ENCODE measurements around the gene PROM1.

Gene PROM1

DNA sequence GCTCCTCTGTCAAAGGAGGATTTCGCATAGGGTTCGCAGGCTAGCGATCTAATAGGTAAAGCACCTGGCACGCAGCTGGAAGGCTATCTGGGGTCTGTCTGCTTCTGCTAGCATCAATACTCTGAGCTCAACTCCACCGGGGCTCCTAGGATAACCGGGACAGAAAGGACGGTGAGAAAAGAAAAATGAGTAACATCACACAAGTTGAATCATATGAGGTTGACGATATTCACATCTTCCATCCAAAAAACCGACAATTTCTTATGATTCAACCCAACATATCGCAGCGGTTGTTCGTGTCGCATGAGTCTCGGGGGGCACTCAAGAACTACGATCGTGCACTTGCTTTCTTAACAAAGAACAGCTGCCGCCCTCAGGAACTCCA, 1.8 kb downstream of the PROM1 start:
- Histone ChIP-seq H3K36me3 (no peaks in the 10 kb centered on the region), H3K27ac (peak overlapping the region in 1 of 2 donors; percentile 8), H3K27me3 (peaks cover 0 to 11% of the 10 kb centered on the region in 2 donors), H3K4me3 (peak overlapping the region; percentile 53 to 65), H3K4me1 (peaks cover 0 to 24% (median 12%) of the 10 kb centered on the region in 4 donors), H3K9me3 (peaks cover 0 to 7% (median 5%) of the 10 kb centered on the region in 3 donors)
- DNase-seq = no peak
- intact Hi-C loops (cut with DNase I; ENCODE audit: low total_unique reads) = no loop called here
- TF ChIP-seq, protein P1, sequence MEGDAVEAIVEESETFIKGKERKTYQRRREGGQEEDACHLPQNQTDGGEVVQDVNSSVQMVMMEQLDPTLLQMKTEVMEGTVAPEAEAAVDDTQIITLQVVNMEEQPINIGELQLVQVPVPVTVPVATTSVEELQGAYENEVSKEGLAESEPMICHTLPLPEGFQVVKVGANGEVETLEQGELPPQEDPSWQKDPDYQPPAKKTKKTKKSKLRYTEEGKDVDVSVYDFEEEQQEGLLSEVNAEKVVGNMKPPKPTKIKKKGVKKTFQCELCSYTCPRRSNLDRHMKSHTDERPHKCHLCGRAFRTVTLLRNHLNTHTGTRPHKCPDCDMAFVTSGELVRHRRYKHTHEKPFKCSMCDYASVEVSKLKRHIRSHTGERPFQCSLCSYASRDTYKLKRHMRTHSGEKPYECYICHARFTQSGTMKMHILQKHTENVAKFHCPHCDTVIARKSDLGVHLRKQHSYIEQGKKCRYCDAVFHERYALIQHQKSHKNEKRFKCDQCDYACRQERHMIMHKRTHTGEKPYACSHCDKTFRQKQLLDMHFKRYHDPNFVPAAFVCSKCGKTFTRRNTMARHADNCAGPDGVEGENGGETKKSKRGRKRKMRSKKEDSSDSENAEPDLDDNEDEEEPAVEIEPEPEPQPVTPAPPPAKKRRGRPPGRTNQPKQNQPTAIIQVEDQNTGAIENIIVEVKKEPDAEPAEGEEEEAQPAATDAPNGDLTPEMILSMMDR (IDR thresholded peaks at IDR 0.05) = no peak

DNA sequence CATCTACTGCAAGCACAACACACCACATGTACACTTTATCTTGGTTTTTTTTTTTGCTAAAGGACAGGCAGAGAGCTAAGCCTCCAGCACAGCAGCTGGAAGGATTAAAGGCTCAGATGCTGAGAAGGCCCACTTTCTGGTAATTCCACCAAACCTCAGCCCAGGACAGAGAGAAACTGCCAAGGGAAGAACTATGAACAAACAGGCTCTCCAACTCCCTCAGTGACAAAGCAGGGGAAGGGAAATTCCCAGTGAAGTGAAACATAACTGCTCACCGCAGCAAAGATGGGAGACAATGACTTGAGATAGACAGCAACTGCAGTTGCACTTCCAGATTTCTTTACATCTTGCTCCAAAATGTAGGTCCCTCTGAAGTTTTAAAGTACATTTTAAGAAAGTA, 4.8 kb downstream of the PROM1 start:
- Histone ChIP-seq H3K27ac (no peak overlapping the region), H3K27me3 (peaks cover 0 to 11% of the 10 kb centered on the region in 2 donors)
- intact Hi-C loops (cut with DNase I; ENCODE audit: low total_unique reads) = no loop called here

DNA sequence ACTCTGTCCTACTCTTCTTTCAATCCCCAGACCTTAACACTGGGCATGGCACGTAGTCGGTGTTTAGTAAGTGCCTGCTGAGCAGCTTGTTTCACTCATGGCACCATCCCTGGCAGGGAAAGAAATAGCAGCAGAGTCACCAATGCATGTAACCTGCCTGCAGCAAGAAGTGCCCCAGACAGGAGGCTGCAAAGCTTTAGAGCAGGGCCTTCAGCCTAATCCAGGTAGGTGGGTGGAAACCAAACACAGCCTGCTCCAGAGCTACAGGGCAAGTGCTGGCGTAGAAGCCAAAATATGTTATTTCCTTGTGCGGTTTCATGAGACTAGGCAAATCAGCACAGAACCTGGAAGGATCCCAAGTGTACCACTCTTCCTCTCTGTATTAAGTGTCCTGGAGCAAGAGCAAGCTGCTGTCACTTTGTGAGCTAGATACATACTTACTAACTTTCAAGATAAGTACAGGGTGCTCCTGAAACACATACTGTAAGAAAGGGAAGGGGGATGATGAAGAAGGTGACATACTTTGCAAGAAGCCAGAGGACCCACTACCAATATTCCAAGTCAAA, 5.5 kb downstream of the PROM1 start:
- Histone ChIP-seq H3K27me3 (peaks cover 0 to 5% of the 10 kb centered on the region in 2 donors), H3K4me3 (no peak overlapping the region), H3K4me1 (peaks cover 0 to 16% (median 8%) of the 10 kb centered on the region in 4 donors), H3K27ac (no peak overlapping the region), H3K36me3 (no peaks in the 10 kb centered on the region), H3K9me3 (no peaks in the 10 kb centered on the region)
- TF ChIP-seq, protein P1 (IDR thresholded peaks at IDR 0.05) = no peak
- DNase-seq = no peak
- intact Hi-C loops (cut with DNase I; ENCODE audit: low total_unique reads) = no loop called here

More for the DNA sequence above, 4.8 kb downstream of the PROM1 start:
- no peak overlapping the region for H3K4me3 ChIP-seq
- H3K36me3 ChIP-seq = no peaks in the 10 kb centered on the region
- DNase-seq = no peak
- H3K4me1 ChIP-seq = peaks cover 0 to 24% (median 12%) of the 10 kb centered on the region in 4 donors
- TF ChIP-seq, protein P1 (IDR thresholded peaks at IDR 0.05) = no peak
- H3K9me3 ChIP-seq = no peaks in the 10 kb centered on the region

DNA sequence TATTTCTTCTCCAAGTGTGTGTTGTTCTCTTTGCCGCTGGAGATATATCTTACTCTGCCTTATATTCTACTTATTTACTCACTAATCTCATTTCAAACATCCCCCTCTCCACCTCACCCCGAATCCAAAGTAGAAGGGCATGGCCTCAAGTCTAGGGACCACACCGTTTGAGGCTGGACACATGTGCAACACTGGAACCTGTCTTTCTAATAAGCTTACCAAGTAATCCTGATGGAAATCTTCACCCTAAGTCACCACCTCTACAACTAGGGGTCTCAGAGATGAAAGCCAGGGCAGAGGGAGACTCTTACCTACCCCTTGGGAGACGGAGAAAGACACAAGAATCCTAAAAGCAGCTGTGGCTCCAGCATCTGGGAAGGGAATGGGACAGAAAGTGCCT, 6.0 kb downstream of the PROM1 start:
- Histone ChIP-seq H3K9me3 (no peaks in the 10 kb centered on the region), H3K4me1 (peaks cover 0 to 12% (median 5%) of the 10 kb centered on the region in 4 donors), H3K27ac (no peak overlapping the region), H3K4me3 (no peak overlapping the region), H3K27me3 (peaks cover 0 to under 1% of the 10 kb centered on the region in 2 donors), H3K36me3 (no peaks in the 10 kb centered on the region)
- no peak for DNase-seq
- intact Hi-C loops (cut with DNase I; ENCODE audit: low total_unique reads) = no loop called here
- TF ChIP-seq, protein P1 (IDR thresholded peaks at IDR 0.05) = no peak

DNA sequence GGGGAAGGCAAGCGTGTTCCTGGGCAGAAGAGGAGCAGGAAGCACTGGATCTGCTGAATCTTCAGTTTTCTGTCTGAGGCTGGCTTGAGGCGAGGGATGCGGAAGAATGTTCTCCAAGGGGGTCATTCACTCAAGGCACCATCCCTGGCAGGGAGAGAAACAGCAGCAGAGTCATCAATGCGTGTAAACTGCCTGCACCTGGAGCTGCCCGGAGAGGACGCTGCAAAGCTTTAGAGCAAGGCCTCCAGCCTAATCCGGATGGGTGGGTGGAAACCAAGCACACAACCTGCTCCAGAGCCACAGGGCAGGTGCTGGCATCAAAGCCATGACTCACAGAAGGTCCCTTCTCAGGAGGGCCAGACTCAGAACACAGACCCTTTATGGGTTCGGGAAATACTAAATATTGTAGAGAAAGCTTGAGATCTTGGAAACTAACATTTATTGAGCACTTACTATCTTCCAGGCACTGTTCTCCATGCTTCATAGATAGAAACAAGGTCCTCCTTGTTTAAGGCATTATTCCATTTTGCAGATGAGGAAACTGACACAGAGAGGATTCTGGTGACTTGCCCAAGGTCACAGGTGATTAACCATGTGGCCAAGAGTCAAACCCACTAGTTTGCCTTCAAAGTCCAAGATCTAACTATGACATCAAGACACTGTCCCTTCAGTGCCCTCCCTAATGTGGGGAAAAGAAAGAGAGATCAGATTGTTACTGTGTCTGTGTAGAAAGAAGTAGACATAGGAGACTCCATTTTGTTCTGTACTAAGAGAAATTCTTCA, 7.7 kb downstream of the PROM1 start:
- Histone ChIP-seq H3K36me3 (no peaks in the 10 kb centered on the region), H3K27ac (no peak overlapping the region), H3K4me3 (no peak overlapping the region), H3K9me3 (no peaks in the 10 kb centered on the region), H3K27me3 (no peaks in the 10 kb centered on the region), H3K4me1 (no peaks in the 10 kb centered on the region)
- DNase-seq = no peak
- intact Hi-C loops (cut with DNase I; ENCODE audit: low total_unique reads) = no loop called here
- TF ChIP-seq, protein P1 (IDR thresholded peaks at IDR 0.05) = no peak
